DMS53 (cell line): ENCODE results near the gene STYK1.
A peak's percentile ranks its signal among the peaks of the same experiment; 100 is the strongest.

Source experiments
- DNase-seq: peaks from one replicate; lab custom pipeline; 2025; lab: John Stamatoyannopoulos, UW

STYK1 gene, protein sequence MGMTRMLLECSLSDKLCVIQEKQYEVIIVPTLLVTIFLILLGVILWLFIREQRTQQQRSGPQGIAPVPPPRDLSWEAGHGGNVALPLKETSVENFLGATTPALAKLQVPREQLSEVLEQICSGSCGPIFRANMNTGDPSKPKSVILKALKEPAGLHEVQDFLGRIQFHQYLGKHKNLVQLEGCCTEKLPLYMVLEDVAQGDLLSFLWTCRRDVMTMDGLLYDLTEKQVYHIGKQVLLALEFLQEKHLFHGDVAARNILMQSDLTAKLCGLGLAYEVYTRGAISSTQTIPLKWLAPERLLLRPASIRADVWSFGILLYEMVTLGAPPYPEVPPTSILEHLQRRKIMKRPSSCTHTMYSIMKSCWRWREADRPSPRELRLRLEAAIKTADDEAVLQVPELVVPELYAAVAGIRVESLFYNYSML

GRCh38 chr12:10673659-10674384, at the start of gene STYK1:
Gene STYK1 (minus strand): TSS chr12:10674052. CDS start chr12:10634618, 39,434 bp downstream.
- DNase-seq: peak; percentile 98

GRCh38 chr12:10722905-10723746, 49.3 kb upstream of the STYK1 start, which contains the start of gene YBX3:
Gene YBX3 (minus strand): TSS chr12:10723323. CDS start chr12:10723111, 212 bp downstream.
- peak; percentile 79 for DNase-seq

- peak; percentile 86 for DNase-seq
These were observed 48.7 kb upstream of the STYK1 start for GRCh38 chr12:10722502-10722904.

- DNase-seq: peak; percentile 91
These were observed 48.0 kb upstream of the STYK1 start for GRCh38 chr12:10721651-10722501.

DNA sequence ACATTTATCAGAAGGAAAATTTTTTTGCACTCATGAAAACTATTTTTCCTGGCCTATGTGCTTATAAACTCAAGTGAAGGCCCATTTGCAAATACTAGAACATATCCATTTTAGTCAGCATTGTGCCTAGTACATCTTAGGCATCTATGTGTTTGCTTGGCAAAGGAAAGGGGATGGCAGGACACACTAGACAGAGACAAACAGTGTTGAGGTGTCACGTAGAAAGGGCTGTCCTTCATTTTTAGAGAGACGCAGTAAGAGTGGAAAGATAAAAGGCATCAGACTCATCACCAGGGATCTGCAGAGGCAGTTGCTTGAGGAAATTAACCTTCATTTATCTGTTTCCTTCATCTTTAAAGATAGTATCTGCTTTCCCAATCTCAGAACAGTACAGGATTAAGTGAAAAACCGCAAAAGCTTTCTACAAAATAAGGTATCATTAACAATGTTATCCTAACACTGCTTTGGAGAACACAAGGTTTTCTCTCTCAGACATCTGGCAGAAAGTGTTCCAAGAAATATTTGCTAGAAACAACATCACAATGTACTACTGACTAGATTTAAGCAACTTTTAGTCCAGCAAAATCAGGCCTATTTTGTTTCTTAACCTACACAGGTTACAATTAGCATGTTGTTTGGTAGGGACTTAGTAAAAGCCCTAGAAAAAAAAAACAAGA, 47.3 kb upstream of the STYK1 start:
- DNase-seq: no peak

DNA sequence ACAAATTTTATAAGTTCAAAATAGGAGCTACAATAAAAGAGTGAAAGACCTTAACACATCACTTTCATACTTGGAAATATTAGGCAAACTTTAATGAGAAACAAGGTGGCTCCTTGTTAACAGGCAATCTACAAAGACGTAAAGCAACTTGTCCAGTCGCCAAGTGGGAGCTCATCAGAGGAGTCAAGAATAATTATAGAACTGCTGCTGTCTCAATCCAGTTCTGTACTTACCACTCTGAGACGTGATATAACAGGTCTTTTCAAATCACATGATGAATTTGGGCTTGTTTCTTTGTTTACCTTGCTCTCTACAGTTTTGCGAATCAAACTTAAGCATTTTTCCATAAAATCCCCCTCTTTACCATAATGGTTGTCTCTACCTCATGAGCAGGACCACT, 45.6 kb upstream of the STYK1 start:
- DNase-seq: no peak

GRCh38 chr12:10718279-10718821, 44.5 kb upstream of the STYK1 start:
- no peak for DNase-seq

DNA sequence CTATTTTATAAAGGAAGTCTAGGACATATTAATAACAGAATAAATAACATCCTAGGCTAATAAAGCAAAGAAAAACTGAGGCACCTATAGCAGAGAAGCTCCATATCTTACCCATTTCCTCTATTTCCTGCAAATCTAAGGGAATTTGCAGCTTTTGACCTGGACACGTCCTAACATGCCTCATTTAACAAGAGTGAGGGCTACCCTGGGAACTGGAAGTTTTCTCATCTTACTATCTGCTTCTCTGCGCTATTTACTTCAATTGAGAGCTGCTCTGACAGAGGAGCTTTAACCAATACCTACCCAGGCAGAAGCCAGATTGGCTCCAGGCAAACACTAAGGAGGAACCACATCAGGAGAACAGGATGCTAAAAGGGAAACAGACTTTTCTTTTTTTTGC, 43.6 kb upstream of the STYK1 start:
- DNase-seq: no peak

DNA sequence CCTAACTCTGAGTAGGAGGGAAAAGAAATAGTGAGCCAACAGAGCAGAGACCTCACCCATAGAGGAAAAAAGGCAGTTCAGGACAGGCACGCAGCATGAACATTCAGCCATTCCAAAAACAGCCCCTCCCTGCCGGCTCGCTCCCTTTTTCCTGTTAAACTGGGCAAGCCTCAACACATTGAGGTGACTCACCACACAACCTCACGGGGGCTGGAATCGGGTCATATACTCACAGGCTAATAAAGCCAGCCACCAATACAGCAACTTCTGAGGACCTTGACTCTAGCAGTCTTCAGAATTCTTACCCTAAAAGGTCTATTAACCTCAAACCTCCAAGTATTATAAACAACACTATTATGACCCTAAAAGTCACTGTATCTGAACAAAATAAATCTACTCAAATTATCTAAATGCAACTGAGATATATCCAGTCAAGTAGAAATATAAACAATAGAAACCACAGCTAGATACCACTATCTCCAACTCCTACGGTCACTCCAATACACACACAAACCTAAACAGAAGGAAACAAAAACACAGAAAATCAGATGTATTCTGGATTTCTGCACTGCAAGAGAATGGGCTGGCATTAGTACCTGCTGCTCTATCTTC, 43.0 kb upstream of the STYK1 start:
- DNase-seq: peak; percentile 27

GRCh38 chr12:10716277-10716676, 42.4 kb upstream of the STYK1 start:
- DNase-seq: no peak

DNA sequence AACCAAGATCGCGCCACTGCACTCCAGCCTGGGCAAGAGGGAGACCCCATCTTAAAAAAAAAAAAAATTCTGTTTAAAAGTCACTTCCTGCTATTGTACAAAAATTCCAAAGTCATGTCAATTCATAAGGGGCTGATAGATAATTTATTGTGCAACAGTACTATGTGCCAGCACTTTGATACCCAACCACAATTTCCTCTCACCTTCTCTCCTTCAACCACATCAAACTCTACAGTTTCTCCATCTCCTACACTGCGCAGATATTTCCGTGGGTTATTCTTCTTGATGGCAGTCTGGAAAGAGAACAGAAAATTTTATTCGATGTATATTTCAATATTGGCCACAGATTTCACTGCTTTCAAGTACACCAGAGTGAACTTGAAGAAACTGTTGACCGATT, 41.6 kb upstream of the STYK1 start:
- no peak for DNase-seq

- DNase-seq: no peak
These were observed 36.0 kb upstream of the STYK1 start for GRCh38 chr12:10709808-10710207.

DNA sequence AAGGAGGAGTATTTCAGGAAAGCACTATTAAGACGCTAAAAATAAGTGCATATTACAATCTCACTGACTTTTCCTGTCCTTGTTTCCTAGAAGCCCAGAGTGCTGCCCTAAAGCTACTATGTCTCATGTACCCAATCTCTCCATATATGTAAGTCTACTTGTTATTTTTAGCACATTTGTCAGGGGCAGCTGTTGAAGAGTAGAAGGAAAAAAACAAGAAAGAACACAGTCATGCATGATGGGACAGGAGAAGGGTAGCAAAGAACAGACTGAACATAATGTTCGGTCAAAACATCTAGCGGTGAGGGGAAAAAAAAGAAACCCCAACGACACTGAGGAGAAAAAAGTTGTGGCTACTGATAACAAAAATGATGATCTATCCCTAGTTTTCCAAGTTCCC, 35.0 kb upstream of the STYK1 start:
- no peak for DNase-seq

DNA sequence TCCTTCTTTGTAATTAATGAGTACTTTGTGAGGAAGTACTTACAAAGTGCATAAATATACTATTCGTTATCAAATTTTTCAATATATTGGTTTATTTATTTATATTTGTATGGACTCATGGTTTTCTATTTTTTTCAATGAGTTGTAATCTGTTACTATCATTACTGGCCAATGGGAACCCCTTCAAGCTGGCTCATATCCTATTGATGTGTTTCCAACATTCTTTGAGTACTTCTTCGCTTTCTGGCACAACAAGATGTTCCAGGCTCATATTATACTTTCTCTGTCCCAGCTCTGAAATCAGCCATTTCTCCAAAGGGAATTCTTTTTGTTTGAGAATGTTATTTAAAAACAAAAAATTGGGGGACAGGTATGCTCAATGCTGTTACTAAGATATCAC, 31.8 kb upstream of the STYK1 start:
- DNase-seq: no peak

DNA sequence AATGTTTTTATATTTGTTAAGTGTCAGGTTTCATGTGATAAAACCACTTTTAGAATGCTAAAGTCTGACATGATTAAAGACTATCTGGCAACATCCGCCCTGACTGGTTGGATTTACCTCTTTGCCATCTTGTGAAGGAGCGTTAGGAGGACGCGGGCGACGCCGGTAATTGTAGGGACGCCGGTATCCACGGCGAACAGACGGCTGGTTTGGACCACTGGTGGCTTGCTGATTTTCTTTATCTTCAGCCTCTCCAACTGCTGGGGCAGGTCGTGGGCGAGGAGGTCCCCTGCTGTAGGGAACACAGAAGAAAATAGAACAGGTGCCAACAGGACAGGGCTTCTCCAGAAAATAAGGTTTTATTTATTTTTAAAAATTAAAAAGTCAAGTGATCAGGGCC, 28.0 kb upstream of the STYK1 start:
- no peak for DNase-seq

- DNase-seq: no peak
These were observed 27.4 kb upstream of the STYK1 start for GRCh38 chr12:10701131-10701681.

DNA sequence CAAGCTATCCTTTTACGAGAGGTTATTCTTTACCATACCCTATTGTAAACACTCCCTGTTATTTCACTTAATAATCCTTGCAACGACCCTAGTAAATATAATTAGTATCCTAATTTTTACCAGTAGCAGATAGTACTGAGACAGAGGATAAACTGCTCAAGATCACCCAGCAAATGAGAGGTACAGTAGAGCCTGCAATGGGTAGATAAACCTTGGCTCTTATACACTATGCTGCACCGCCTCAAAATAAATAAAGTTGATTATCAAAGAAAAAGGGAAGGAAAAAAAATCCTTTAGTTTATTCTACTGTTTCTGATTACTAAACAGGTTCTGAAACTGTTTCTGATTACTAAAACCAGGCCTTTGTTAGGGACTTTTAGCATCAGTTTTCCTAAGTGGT, 26.7 kb upstream of the STYK1 start:
- no peak for DNase-seq

- no peak for DNase-seq
These were observed 24.0 kb upstream of the STYK1 start for GRCh38 chr12:10697862-10698261.

- DNase-seq: no peak
These were observed 23.3 kb upstream of the STYK1 start for GRCh38 chr12:10697156-10697555.

GRCh38 chr12:10690906-10691305, 17.1 kb upstream of the STYK1 start:
- DNase-seq: no peak
